Endothelial cell of umbilical vein (primary cell): ENCODE measurements around the gene WDHD1. TPM values are rescaled to one million over a fixed set of nuclear protein-coding genes. Genes with fewer than 3 reads are reported as not detected.

Source experiments
- BruUV-seq: library from RNA; stranded (reverse); fragments of 400-500 nt; replicated peaks from 2 replicates; lab custom pipeline; 2021; lab: Mats Ljungman, UMichigan
- CTCF ChIA-PET: fragments of 300-600, 350-600 bp; sonication (Branson Sonifier 250); formaldehyde crosslinking; loops from one replicate; lab custom pipeline; 2021; ENCODE audit warnings: antibody characterized with exemption, inconsistent platforms; lab: Charles Lee
- POLR2A ChIA-PET: fragments of 300-600, 350-600 bp; sonication (Branson Sonifier 250); formaldehyde crosslinking; loops from one replicate; lab custom pipeline; 2021; ENCODE audit warnings: antibody characterized with exemption, inconsistent platforms; lab: Charles Lee
- DNase-seq: peaks from one replicate; pipeline ENCODE4 v3.0.0-alpha.2; 2011; ENCODE audit warnings: low read depth, low spot score
- FAIRE-seq: peaks from 2 replicates; lab custom pipeline; 2011; peaks lifted over from hg19 to GRCh38; lab: Jason Lieb, UNC
- H2AFZ ChIP-seq: 2 replicates; pipeline ENCODE4 v1.6.0; 2012; ENCODE audit warnings: low read depth, low read length, control low read depth, inconsistent platforms
- H3K27ac ChIP-seq: 2 replicates; pipeline ENCODE4 v1.5.1; 2011; ENCODE audit warnings: low read depth, mild to moderate bottlenecking, control low read depth, low read length, moderate library complexity; ENCODE audit not compliant: insufficient read depth
- H3K27me3 ChIP-seq, 2 experiments: 2 replicates each; pipeline versions ENCODE4 v1.6.0 to v1.6.1; 2011; ENCODE audit warnings: low read length in 2 of 2, mixed read lengths in 1 of 2; ENCODE audit not compliant: control insufficient read depth in 2 of 2, insufficient read depth in 2 of 2
- H3K36me3 ChIP-seq, 2 experiments: 2 replicates in 1 of 2; 3 replicates in 1 of 2; pipeline ENCODE4 v1.5.1; 2011; ENCODE audit warnings: low read length in 2 of 2, mild to moderate bottlenecking in 1 of 2, moderate library complexity in 1 of 2; ENCODE audit not compliant: control insufficient read depth in 2 of 2, insufficient read depth in 2 of 2; ENCODE audit errors: extremely low read depth in 1 of 2
- H3K4me1 ChIP-seq: 3 replicates; pipeline ENCODE4 v1.5.1; 2011; ENCODE audit warnings: mild to moderate bottlenecking, low read length; ENCODE audit not compliant: control insufficient read depth, insufficient read depth; ENCODE audit errors: extremely low read depth
- H3K4me2 ChIP-seq: 2 replicates; pipeline ENCODE4 v1.6.1; 2011; ENCODE audit warnings: low read length, control low read depth, mixed read lengths; ENCODE audit not compliant: insufficient read depth
- H3K4me3 ChIP-seq, 3 experiments: fragments of 200-600 bp in 1 of 3; sonication (generic), shearing (Covaris generic) in 1 of 3; replicated peaks in 1 of 3; 2 replicates each; pipeline ENCODE4 v1.5.1; 2011 to 2016; ENCODE audit warnings: control low read depth in 3 of 3, low read length in 3 of 3, mild to moderate bottlenecking in 2 of 3, inconsistent platforms in 1 of 3, low read depth in 1 of 3, moderate library complexity in 1 of 3; ENCODE audit not compliant: insufficient read depth in 1 of 3
- H3K79me2 ChIP-seq: 2 replicates; pipeline ENCODE4 v1.6.0; 2012; ENCODE audit warnings: low read length, inconsistent platforms; ENCODE audit not compliant: control insufficient read depth, insufficient read depth
- H3K9ac ChIP-seq: replicated peaks from 2 replicates; pipeline ENCODE3; 2011; ENCODE audit warnings: low read length, control low read depth; ENCODE audit not compliant: insufficient read depth; ENCODE audit errors: extremely low read depth
- H3K9me1 ChIP-seq: replicated peaks from 3 replicates; pipeline ENCODE4 v1.6.0; 2011; ENCODE audit warnings: mild to moderate bottlenecking, low read length; ENCODE audit not compliant: control insufficient read depth, insufficient read depth; ENCODE audit errors: extremely low read depth
- H3K9me3 ChIP-seq: replicated peaks from 2 replicates; pipeline ENCODE4 v1.5.1; 2012; ENCODE audit warnings: low read length, inconsistent platforms; ENCODE audit not compliant: control insufficient read depth, insufficient read depth
- H4K20me1 ChIP-seq: replicated peaks from 2 replicates; pipeline ENCODE3; 2011; ENCODE audit warnings: mild to moderate bottlenecking, low read length; ENCODE audit not compliant: control insufficient read depth, insufficient read depth; ENCODE audit errors: extremely low read depth
- EZH2 ChIP-seq: IDR thresholded peaks from 2 replicates; pipeline ENCODE4 v1.6.1; 2012; ENCODE audit warnings: borderline replicate concordance, low read depth, mild to moderate bottlenecking, moderate library complexity, low read length, inconsistent platforms; ENCODE audit not compliant: severe bottlenecking
- FOS ChIP-seq: IDR thresholded peaks from 2 replicates; pipeline ENCODE4 v1.6.1; 2011; ENCODE audit warnings: mild to moderate bottlenecking, low read length, moderate library complexity, borderline replicate concordance; ENCODE audit not compliant: insufficient read depth
- GATA2 ChIP-seq: IDR thresholded peaks from 2 replicates; pipeline ENCODE4 v1.7.0; 2011; ENCODE audit warnings: low read depth, mild to moderate bottlenecking, moderate library complexity, mixed read lengths, low read length; ENCODE audit not compliant: insufficient read length, insufficient read depth
- JUN ChIP-seq: IDR thresholded peaks from 2 replicates; pipeline ENCODE4 v1.6.1; 2011; ENCODE audit warnings: borderline replicate concordance, low read depth; ENCODE audit not compliant: insufficient read length, insufficient read depth
- MYC ChIP-seq: IDR thresholded peaks from one replicate; pipeline ENCODE4 v1.6.1; 2011; ENCODE audit warnings: mild to moderate bottlenecking, low read depth, low read length
- POLR2A ChIP-seq: IDR thresholded peaks from 2 replicates; pipeline ENCODE4 v1.6.1; 2012; ENCODE audit warnings: low read depth, mild to moderate bottlenecking, control low read depth, low read length
- POLR2AphosphoS5 ChIP-seq: IDR thresholded peaks from 2 replicates; pipeline ENCODE4 v1.6.1; 2012; ENCODE audit warnings: low read depth, mild to moderate bottlenecking, control low read depth, low read length, moderate library complexity; ENCODE audit not compliant: insufficient read depth
- dilution Hi-C: fragments of 300-500 bp; cut with MboI; formaldehyde crosslinking; loops from one replicate; pipeline ENCODE4 v1.15.0; 2019; ENCODE audit warnings: low sequenced_read_pairs; ENCODE audit not compliant: extremely low pct_ligation_motif_present
- intact Hi-C: fragments of 100-400 bp; cut with micrococcal nuclease; formaldehyde crosslinking; loops from one replicate; pipeline ENCODE4 v1.10.0; 2022
- polyA plus RNA-seq, 4 experiments: library from polyadenylated mRNA; depleted of rRNA in 3 of 4; stranded (reverse) in 3 of 4; unstranded in 1 of 4; fragments of >200 nt; gene quantifications; 2 replicates each; pipeline versions ENCODE4 v1.2.1 to v1.2.3, GENCODE V29; 2011 to 2012; ENCODE audit warnings: missing spikeins in 1 of 4
- total RNA-seq: library from RNA; stranded (reverse); gene quantifications from 2 replicates; pipeline ENCODE4 v1.2.3, GENCODE V29; 2021
- TF ChIP-seq, protein P1 (sequence below): IDR thresholded peaks from 2 replicates; pipeline ENCODE4 v1.6.1; 2011; ENCODE audit not compliant: insufficient read depth, insufficient read length
- TF ChIP-seq, protein P2 (sequence below), 2 donors: IDR thresholded peaks; 1 replicate in 1 of 2; 2 replicates in 1 of 2; pipeline ENCODE4 v1.5.1; 2011; ENCODE audit warnings: low read length in 2 of 2, mild to moderate bottlenecking in 2 of 2, moderate library complexity in 2 of 2, control low read depth in 1 of 2, inconsistent platforms in 1 of 2, low read depth in 1 of 2; ENCODE audit not compliant: insufficient read depth in 1 of 2; ENCODE audit errors: extremely low read depth in 1 of 2

WDHD1 gene
- total and polyA plus RNA-seq, 2 donors (not counting 3 experiments of a cell fraction or from before 2014, with no cell fraction given) = 3.1 to 22.5 TPM

DNA sequence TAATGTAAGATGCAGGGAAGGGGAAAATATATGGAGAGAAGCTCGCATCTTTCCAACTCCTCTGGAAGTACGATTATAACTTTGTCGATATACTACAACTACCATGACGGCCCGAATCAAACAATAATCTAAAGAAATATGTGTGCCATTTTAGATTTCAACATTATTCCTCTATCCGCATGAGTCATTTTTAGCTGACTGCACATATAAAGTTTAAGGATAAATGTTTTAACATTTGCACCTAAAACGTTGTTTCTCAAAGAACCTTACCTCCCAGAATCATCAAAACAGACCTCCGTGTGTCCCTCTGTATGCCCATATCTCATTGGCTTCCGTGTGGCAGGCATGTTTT, 482 bp downstream of the WDHD1 start:
- no peak for DNase-seq
- no peaks in the 10 kb centered on the region for H3K9me1 ChIP-seq
- dilution Hi-C loops (no loop called here), intact Hi-C loops (loop anchor here (2.0 to 5.0 kb wide), 3 partner anchors 76 to 462 kb away; partner anchors contain the start of gene GCH1)
- H3K27ac ChIP-seq = peak overlapping the region; percentile 61
- peaks cover 69% of the 10 kb centered on the region for H3K79me2 ChIP-seq
- no peaks in the 10 kb centered on the region for H3K36me3 ChIP-seq
- BruUV-seq = TSS peak; percentile 66
- H3K4me2 ChIP-seq = peak overlapping the region; percentile 96
- ChIA-PET CTCF (interaction anchor here (0.8 to 3.8 kb wide), 7 partner anchors 11 to 46 kb away, joined by 3 to 42 read pairs (median 4); partner anchors contain the start of gene MAPK1IP1L), POLR2A (interaction anchor here (1.6 kb wide), 1 partner anchor 25 kb away, joined by 10 read pairs; the partner anchor contains the start of gene MAPK1IP1L)
- H3K4me3 ChIP-seq = peak overlapping the region; percentile 68 to 96 (median 86)
- no peaks in the 10 kb centered on the region for H3K27me3 ChIP-seq
- TF ChIP-seq FOS (no peak), POLR2A (no peak), JUN (no peak), EZH2 (no peak), MYC (no peak), POLR2AphosphoS5 (no peak), GATA2 (no peak)
- TF ChIP-seq, protein P1, sequence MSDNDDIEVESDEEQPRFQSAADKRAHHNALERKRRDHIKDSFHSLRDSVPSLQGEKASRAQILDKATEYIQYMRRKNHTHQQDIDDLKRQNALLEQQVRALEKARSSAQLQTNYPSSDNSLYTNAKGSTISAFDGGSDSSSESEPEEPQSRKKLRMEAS = no peak
- TF ChIP-seq, protein P2, sequence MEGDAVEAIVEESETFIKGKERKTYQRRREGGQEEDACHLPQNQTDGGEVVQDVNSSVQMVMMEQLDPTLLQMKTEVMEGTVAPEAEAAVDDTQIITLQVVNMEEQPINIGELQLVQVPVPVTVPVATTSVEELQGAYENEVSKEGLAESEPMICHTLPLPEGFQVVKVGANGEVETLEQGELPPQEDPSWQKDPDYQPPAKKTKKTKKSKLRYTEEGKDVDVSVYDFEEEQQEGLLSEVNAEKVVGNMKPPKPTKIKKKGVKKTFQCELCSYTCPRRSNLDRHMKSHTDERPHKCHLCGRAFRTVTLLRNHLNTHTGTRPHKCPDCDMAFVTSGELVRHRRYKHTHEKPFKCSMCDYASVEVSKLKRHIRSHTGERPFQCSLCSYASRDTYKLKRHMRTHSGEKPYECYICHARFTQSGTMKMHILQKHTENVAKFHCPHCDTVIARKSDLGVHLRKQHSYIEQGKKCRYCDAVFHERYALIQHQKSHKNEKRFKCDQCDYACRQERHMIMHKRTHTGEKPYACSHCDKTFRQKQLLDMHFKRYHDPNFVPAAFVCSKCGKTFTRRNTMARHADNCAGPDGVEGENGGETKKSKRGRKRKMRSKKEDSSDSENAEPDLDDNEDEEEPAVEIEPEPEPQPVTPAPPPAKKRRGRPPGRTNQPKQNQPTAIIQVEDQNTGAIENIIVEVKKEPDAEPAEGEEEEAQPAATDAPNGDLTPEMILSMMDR (IDR thresholded peaks at IDR 0.05; ENCODE audit: extremely low read depth in 1 of 2, insufficient read depth in 1 of 2, low read depth in 1 of 2, low read length in 2 of 2) = no peak
- H3K9me3 ChIP-seq = no peaks in the 10 kb centered on the region
- peaks cover 30% of the 10 kb centered on the region for H3K4me1 ChIP-seq
- FAIRE-seq = no peak
- peak overlapping the region; percentile 85 for H2AFZ ChIP-seq
- no peaks in the 10 kb centered on the region for H4K20me1 ChIP-seq
- peak overlapping the region; percentile 98 for H3K9ac ChIP-seq
